Measurements from ENCODE around the gene NDUFB10.

NDUFB10 gene

DNA sequence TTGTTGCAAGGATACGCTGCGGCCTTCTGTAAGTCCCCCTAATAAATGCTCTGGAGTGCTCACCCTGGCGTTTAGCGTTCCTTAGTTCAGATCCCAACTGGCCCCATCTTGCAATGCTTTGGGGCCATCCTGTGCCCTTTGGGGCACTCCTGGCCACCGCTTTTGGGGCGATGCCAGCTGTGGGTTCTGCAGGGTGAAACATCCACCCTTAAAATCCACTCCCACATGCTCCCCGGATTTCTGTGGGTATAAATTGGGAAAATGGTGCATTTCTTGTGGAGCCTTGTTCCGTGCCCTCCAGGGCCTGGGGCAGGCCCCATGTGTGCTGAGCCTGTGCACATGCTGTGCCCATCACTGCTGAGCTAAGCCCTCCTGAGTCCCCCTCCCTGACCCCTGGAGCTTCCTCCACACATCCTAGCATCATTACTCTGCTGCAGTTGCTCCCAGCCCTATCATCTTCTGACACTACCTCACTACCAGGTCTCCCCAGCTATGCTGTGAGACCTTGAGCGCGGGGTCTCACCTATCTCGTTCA lies 22.3 kb upstream of the NDUFB10 start:
- TF ChIP-seq FOXP2 (optimal IDR thresholded peaks at IDR 0.05; ENCODE audit: borderline replicate concordance, extremely low read depth, extremely low read length, insufficient read depth) (no peak), POLR2AphosphoS5 (IDR thresholded peaks at IDR 0.05; ENCODE audit: low read depth, low read length) (no peak), TAF1 (IDR thresholded peaks at IDR 0.05; ENCODE audit: borderline replicate concordance, insufficient read depth, low read length) (no peak), SIN3A (IDR thresholded peaks at IDR 0.05; ENCODE audit: borderline replicate concordance, insufficient read depth, low read length) (no peak)
- TF ChIP-seq, protein P1, sequence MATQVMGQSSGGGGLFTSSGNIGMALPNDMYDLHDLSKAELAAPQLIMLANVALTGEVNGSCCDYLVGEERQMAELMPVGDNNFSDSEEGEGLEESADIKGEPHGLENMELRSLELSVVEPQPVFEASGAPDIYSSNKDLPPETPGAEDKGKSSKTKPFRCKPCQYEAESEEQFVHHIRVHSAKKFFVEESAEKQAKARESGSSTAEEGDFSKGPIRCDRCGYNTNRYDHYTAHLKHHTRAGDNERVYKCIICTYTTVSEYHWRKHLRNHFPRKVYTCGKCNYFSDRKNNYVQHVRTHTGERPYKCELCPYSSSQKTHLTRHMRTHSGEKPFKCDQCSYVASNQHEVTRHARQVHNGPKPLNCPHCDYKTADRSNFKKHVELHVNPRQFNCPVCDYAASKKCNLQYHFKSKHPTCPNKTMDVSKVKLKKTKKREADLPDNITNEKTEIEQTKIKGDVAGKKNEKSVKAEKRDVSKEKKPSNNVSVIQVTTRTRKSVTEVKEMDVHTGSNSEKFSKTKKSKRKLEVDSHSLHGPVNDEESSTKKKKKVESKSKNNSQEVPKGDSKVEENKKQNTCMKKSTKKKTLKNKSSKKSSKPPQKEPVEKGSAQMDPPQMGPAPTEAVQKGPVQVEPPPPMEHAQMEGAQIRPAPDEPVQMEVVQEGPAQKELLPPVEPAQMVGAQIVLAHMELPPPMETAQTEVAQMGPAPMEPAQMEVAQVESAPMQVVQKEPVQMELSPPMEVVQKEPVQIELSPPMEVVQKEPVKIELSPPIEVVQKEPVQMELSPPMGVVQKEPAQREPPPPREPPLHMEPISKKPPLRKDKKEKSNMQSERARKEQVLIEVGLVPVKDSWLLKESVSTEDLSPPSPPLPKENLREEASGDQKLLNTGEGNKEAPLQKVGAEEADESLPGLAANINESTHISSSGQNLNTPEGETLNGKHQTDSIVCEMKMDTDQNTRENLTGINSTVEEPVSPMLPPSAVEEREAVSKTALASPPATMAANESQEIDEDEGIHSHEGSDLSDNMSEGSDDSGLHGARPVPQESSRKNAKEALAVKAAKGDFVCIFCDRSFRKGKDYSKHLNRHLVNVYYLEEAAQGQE (IDR thresholded peaks at IDR 0.05; ENCODE audit: insufficient read depth in 1 of 2, low read depth in 2 of 2, low read length in 2 of 2): no peak

DNA sequence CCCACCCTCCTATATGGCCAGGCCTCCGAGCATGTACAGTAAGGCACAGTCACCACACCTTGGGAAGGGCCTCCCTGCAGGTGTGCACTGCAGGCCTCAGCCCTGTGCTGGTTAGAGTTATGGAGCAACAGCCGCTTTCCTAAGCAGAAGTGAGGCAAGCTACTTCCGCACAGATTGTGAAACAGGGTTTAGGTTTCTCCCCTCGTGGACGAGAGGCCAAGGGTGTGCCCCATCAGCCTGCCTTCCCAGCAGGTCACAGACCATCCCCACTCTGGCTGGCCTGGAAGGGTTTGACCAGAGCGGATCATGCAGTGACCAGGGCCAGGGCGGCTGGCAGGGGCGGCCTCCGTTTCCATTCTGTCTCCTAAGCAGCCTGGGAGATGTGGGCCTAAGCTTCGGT lies 21.0 kb upstream of the NDUFB10 start:
- TF ChIP-seq SIN3A (IDR thresholded peaks at IDR 0.05; ENCODE audit: borderline replicate concordance, insufficient read depth, low read length): no peak
- TF ChIP-seq, protein P1 (IDR thresholded peaks at IDR 0.05; ENCODE audit: insufficient read depth in 1 of 2, low read depth in 2 of 2, low read length in 2 of 2): no peak
- no peak for TF ChIP-seq FOXP2 (optimal IDR thresholded peaks at IDR 0.05; ENCODE audit: borderline replicate concordance, extremely low read depth, extremely low read length, insufficient read depth)
- TF ChIP-seq TAF1 (IDR thresholded peaks at IDR 0.05; ENCODE audit: borderline replicate concordance, insufficient read depth, low read length): no peak

DNA sequence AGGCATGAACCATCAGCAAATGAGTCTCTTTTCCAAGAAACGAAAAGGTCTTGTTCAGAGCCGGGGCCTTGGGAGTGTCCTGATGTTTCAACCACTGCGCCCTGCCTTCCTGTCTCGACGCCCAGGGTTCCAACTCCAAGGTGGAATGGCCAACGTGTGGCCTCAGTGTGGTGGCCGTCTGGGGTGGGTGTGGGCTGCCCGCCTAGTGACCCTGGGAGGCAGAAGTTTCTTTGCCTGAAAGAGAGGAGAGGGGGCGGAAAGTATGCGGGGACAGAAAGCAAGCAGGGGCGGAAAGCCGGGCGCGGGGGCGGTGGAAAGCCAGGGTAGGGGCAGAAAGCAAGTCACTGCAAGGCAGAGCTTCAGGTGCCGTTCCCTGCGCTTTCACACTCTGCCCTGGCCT lies 20.4 kb upstream of the NDUFB10 start:
- TF ChIP-seq TAF1 (IDR thresholded peaks at IDR 0.05; ENCODE audit: borderline replicate concordance, insufficient read depth, low read length): no peak
- TF ChIP-seq POLR2AphosphoS5 (IDR thresholded peaks at IDR 0.05; ENCODE audit: low read depth, low read length): no peak
- no peak for TF ChIP-seq FOXP2 (optimal IDR thresholded peaks at IDR 0.05; ENCODE audit: borderline replicate concordance, extremely low read depth, extremely low read length, insufficient read depth)
- TF ChIP-seq, protein P1 (IDR thresholded peaks at IDR 0.05; ENCODE audit: insufficient read depth in 1 of 2, low read depth in 2 of 2, low read length in 2 of 2): no peak

DNA sequence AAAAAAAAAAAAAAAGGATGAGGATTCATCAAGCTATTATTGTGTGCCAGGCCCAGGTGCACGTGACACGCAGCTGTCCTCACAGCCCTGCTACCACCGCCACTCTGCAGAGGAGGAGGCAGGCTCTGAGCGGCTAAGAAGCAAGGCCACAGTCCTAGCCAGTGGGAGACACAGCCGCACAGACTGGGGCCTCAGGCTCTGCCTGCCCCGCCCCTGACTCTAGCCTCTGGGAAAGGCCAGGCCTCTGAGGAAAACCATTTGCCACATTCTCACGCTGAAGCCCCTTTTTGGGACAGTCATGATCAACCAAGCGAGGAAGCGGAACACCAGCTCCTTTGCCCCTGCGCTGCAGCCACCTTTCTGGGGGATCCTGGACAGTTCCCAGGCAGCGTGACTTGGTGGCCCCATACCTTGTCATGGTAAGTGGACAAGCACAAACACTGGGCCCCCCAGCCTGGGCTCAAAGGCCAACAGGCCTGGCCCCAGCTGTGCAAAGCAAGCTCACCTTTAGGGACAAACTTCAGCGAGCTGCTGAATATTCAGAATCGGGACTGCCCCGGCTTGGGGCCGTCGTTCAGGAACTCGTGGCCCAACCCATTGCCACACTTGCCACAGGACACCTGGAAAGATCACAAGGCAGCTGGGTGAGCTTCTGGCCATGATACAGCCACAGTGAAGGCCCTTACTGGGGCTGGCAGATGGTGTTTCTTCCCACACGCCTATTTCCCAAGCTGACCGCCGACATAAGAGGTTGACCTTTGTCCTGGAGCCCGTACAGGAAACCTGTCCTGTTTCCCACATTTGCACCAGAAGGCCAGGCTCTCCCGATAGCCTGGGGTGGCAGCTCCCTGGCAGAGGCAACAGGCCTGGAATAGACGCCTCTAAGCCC lies 18.8 kb upstream of the NDUFB10 start:
- TF ChIP-seq FOXP2 (optimal IDR thresholded peaks at IDR 0.05; ENCODE audit: borderline replicate concordance, extremely low read depth, extremely low read length, insufficient read depth): no peak
- no peak for TF ChIP-seq TAF1 (IDR thresholded peaks at IDR 0.05; ENCODE audit: borderline replicate concordance, insufficient read depth, low read length)
- TF ChIP-seq, protein P1 (IDR thresholded peaks at IDR 0.05; ENCODE audit: insufficient read depth in 1 of 2, low read depth in 2 of 2, low read length in 2 of 2): no peak
- TF ChIP-seq SIN3A (IDR thresholded peaks at IDR 0.05; ENCODE audit: borderline replicate concordance, insufficient read depth, low read length): no peak
- no peak for TF ChIP-seq POLR2AphosphoS5 (IDR thresholded peaks at IDR 0.05; ENCODE audit: low read depth, low read length)

Data from PFSK-1 (cell line).